GM21529 (cell line): ENCODE results near the gene PDE4B.

Experiments
- ATAC-seq: cut with Tn5 transposase; IDR thresholded peaks from one replicate; pipeline ENCODE4 v1.9.1; 2021; ENCODE audit not compliant: unreplicated experiment

Gene PDE4B

GRCh38 chr1:66350001-66350547 is 557.4 kb downstream of the PDE4B start:
- ATAC-seq: peak; percentile 63

GRCh38 chr1:66351478-66351877 is 558.8 kb downstream of the PDE4B start:
- peak; percentile 42 for ATAC-seq

- peak; percentile 31 for ATAC-seq
Measured at GRCh38 chr1:66351913-66352312, 559.2 kb downstream of the PDE4B start.

- no peak for ATAC-seq
Measured at GRCh38 chr1:66352792-66353191, 560.1 kb downstream of the PDE4B start.

- no peak for ATAC-seq
Measured at GRCh38 chr1:66353257-66353656, 560.6 kb downstream of the PDE4B start.

GRCh38 chr1:66354311-66355201 is 561.9 kb downstream of the PDE4B start:
- ATAC-seq: no peak

- ATAC-seq: no peak
Measured at GRCh38 chr1:66355756-66356155, 563.1 kb downstream of the PDE4B start.

- no peak for ATAC-seq
Measured at GRCh38 chr1:66356605-66357004, 563.9 kb downstream of the PDE4B start.

GRCh38 chr1:66357021-66357420 is 564.3 kb downstream of the PDE4B start:
- no peak for ATAC-seq

- no peak for ATAC-seq
Measured at GRCh38 chr1:66357478-66358197, 564.9 kb downstream of the PDE4B start.

GRCh38 chr1:66359269-66359668 is 566.6 kb downstream of the PDE4B start:
- no peak for ATAC-seq

- ATAC-seq: no peak
Measured at GRCh38 chr1:66359815-66360214, 567.1 kb downstream of the PDE4B start.

- ATAC-seq: no peak
Measured at GRCh38 chr1:66360285-66360724, 567.6 kb downstream of the PDE4B start.

- ATAC-seq: peak; percentile 66
Measured at GRCh38 chr1:66364578-66365391, 572.1 kb downstream of the PDE4B start.

- no peak for ATAC-seq
Measured at GRCh38 chr1:66365635-66366034, 572.9 kb downstream of the PDE4B start.

- no peak for ATAC-seq
Measured at GRCh38 chr1:66366634-66367033, 573.9 kb downstream of the PDE4B start.

- no peak for ATAC-seq
Measured at GRCh38 chr1:66367369-66367768, 574.7 kb downstream of the PDE4B start.

GRCh38 chr1:66368261-66368660 is 575.6 kb downstream of the PDE4B start:
- no peak for ATAC-seq

GRCh38 chr1:66370462-66370971 is 577.8 kb downstream of the PDE4B start:
- ATAC-seq: peak; percentile 21

- peak; percentile 29 for ATAC-seq
Measured at GRCh38 chr1:66371233-66372005, 578.7 kb downstream of the PDE4B start.
